Keratinocyte (primary cell): ENCODE measurements around the gene ZNF26. TPM values are rescaled to one million over a fixed set of nuclear protein-coding genes. Genes with fewer than 3 reads are reported as not detected.
"Not testable (repeated sequence)": the region's sequence is repeated elsewhere in the genome, so short reads cannot be mapped to it uniquely, and the experiment has no call there.

ENCODE experiments used
- DNase-seq: peaks from one replicate; pipeline ENCODE4 v3.0.0-alpha.2; 2011; ENCODE audit warnings: low read depth, missing footprints, low spot score
- FAIRE-seq: peaks from 2 replicates; lab custom pipeline; 2011; peaks lifted over from hg19 to GRCh38; lab: Jason Lieb, UNC
- H2AFZ ChIP-seq: 2 replicates; pipeline ENCODE4 v1.6.0; 2012; ENCODE audit warnings: low read length, control low read depth, inconsistent platforms; ENCODE audit not compliant: control insufficient read depth
- H3K27ac ChIP-seq: 2 replicates; pipeline ENCODE4 v1.5.1; 2011; ENCODE audit warnings: low read length; ENCODE audit not compliant: control insufficient read depth, insufficient read depth
- H3K27me3 ChIP-seq: 3 replicates; pipeline ENCODE4 v1.6.0; 2011; ENCODE audit warnings: low read length; ENCODE audit not compliant: control insufficient read depth, insufficient read depth; ENCODE audit errors: extremely low read depth
- H3K36me3 ChIP-seq, 2 experiments: 2 replicates in 1 of 2; 3 replicates in 1 of 2; pipeline ENCODE4 v1.5.1; 2011; ENCODE audit warnings: low read length in 2 of 2, mild to moderate bottlenecking in 1 of 2; ENCODE audit not compliant: control insufficient read depth in 2 of 2, insufficient read depth in 2 of 2; ENCODE audit errors: extremely low read depth in 1 of 2
- H3K4me1 ChIP-seq: 3 replicates; pipeline ENCODE4 v1.5.1; 2011; ENCODE audit warnings: low read length; ENCODE audit not compliant: control insufficient read depth, insufficient read depth; ENCODE audit errors: extremely low read depth
- H3K4me2 ChIP-seq: 3 replicates; pipeline ENCODE4 v1.6.0; 2011; ENCODE audit warnings: low read depth, low read length; ENCODE audit not compliant: control insufficient read depth, insufficient read depth; ENCODE audit errors: extremely low read depth
- H3K4me3 ChIP-seq, 3 experiments: fragments of 200-600 bp in 1 of 3; sonication (generic) in 1 of 3; 2 replicates in 2 of 3; 3 replicates in 1 of 3; pipeline ENCODE4 v1.5.1; 2011 to 2016; ENCODE audit warnings: low read length in 3 of 3, mild to moderate bottlenecking in 3 of 3, control low read depth in 2 of 3, inconsistent platforms in 1 of 3, low read depth in 1 of 3, mixed read lengths in 1 of 3, mixed run types in 1 of 3, moderate library complexity in 1 of 3; ENCODE audit not compliant: control insufficient read depth in 2 of 3, insufficient read depth in 2 of 3; ENCODE audit errors: extremely low read depth in 1 of 3
- H3K79me2 ChIP-seq: 2 replicates; pipeline ENCODE4 v1.6.0; 2012; ENCODE audit warnings: low read length; ENCODE audit not compliant: control insufficient read depth, insufficient read depth
- H3K9ac ChIP-seq: 3 replicates; pipeline ENCODE4 v1.6.0; 2011; ENCODE audit warnings: low read length; ENCODE audit not compliant: control insufficient read depth, insufficient read depth; ENCODE audit errors: extremely low read depth
- H3K9me1 ChIP-seq: 3 replicates; pipeline ENCODE4 v1.6.0; 2011; ENCODE audit warnings: low read length; ENCODE audit not compliant: control insufficient read depth, insufficient read depth; ENCODE audit errors: extremely low read depth
- H3K9me3 ChIP-seq: 2 replicates; pipeline ENCODE4 v1.5.1; 2012; ENCODE audit warnings: low read depth, low read length; ENCODE audit not compliant: control insufficient read depth
- H4K20me1 ChIP-seq: 3 replicates; pipeline ENCODE4 v1.6.0; 2011; ENCODE audit warnings: low read length; ENCODE audit not compliant: control insufficient read depth, insufficient read depth; ENCODE audit errors: extremely low read depth
- CTCF ChIP-seq, 3 experiments: IDR thresholded peaks in 1 of 3; conservative IDR thresholded peaks in 1 of 3; optimal IDR thresholded peaks in 1 of 3; 2 replicates in 2 of 3; 3 replicates in 1 of 3; pipeline versions ENCODE3 to v1.5.1; 2011; ENCODE audit warnings: low read length in 3 of 3, mild to moderate bottlenecking in 3 of 3, moderate library complexity in 2 of 3, control low read depth in 1 of 3, inconsistent platforms in 1 of 3; ENCODE audit not compliant: insufficient read depth in 2 of 3; ENCODE audit errors: extremely low read depth in 1 of 3
- EZH2 ChIP-seq: IDR thresholded peaks from one replicate; pipeline ENCODE4 v1.6.1; 2012; ENCODE audit warnings: inconsistent platforms, mild to moderate bottlenecking, low read length, moderate library complexity
- dilution Hi-C: fragments of 300-500 bp; cut with MboI; formaldehyde crosslinking; loops from one replicate; pipeline ENCODE4 v1.7.0; 2020; ENCODE audit warnings: low sequenced_read_pairs; ENCODE audit not compliant: extremely low pct_ligation_motif_present
- polyA plus RNA-seq, 5 experiments: library from polyadenylated mRNA; depleted of rRNA in 3 of 5; stranded (reverse) in 3 of 5; stranded (forward) in 1 of 5; unstranded in 1 of 5; fragments of >200 nt; gene quantifications; 1 replicate in 1 of 5; 2 replicates in 3 of 5; 3 replicates in 1 of 5; pipeline versions ENCODE4 v1.2.1 to v1.2.3, GENCODE V29; 2011 to 2012; ENCODE audit warnings: missing spikeins in 2 of 5, low read depth in 1 of 5, low replicate concordance in 1 of 5

Gene ZNF26
- polyA plus RNA-seq, 1 donor (not counting 4 experiments of a cell fraction or from before 2014, with no cell fraction given), result 4.5 TPM

- Histone ChIP-seq H3K4me2 (no peak overlapping the region), H3K9me1 (no peaks in the 10 kb centered on the region), H3K36me3 (peaks cover 6 to 15% of the 10 kb centered on the region in 2 experiments), H4K20me1 (no peaks in the 10 kb centered on the region), H3K9me3 (peaks cover 34% of the 10 kb centered on the region), H3K27ac (no peak overlapping the region), H3K79me2 (no peaks in the 10 kb centered on the region), H3K4me1 (no peaks in the 10 kb centered on the region), H2AFZ (no peak overlapping the region), H3K9ac (no peak overlapping the region), H3K4me3 (no peak overlapping the region), H3K27me3 (no peaks in the 10 kb centered on the region)
- TF ChIP-seq EZH2, result no peak
- TF ChIP-seq CTCF (optimal IDR thresholded peaks at IDR 0.05 in 1 of 3, IDR thresholded peaks at IDR 0.05 in 1 of 3, conservative IDR thresholded peaks at IDR 0.05 in 1 of 3; ENCODE audit: extremely low read depth in 1 of 3, insufficient read depth in 2 of 3, low read length in 3 of 3), result no peak
- dilution Hi-C loops, result no loop called here
- no peak for DNase-seq
- FAIRE-seq, result no peak
Measured at GRCh38 chr12:132937476-132937875, 48.7 kb upstream of the ZNF26 start.

GRCh38 chr12:132938807-132939206 is 47.4 kb upstream of the ZNF26 start:
- H3K4me2 ChIP-seq, dilution Hi-C loops, H3K79me2 ChIP-seq, DNase-seq, H3K27me3 ChIP-seq, H2AFZ ChIP-seq, H3K4me3 ChIP-seq, H3K9me1 ChIP-seq, H3K9ac ChIP-seq, H4K20me1 ChIP-seq, FAIRE-seq, H3K4me1 ChIP-seq, H3K27ac ChIP-seq: not testable (repeated sequence)
- H3K36me3 ChIP-seq, result peaks cover 8 to 19% of the 10 kb centered on the region in 2 experiments
- peaks cover 31% of the 10 kb centered on the region for H3K9me3 ChIP-seq

- no peaks in the 10 kb centered on the region for H3K79me2 ChIP-seq
- H3K9me3 ChIP-seq, result peaks cover 27% of the 10 kb centered on the region
- no peak for DNase-seq
- no peak overlapping the region for H3K27ac ChIP-seq
- H3K4me1 ChIP-seq, result no peaks in the 10 kb centered on the region
- H4K20me1 ChIP-seq, result no peaks in the 10 kb centered on the region
- no peaks in the 10 kb centered on the region for H3K9me1 ChIP-seq
- no peak overlapping the region for H2AFZ ChIP-seq
- peaks cover 16 to 26% of the 10 kb centered on the region in 2 experiments for H3K36me3 ChIP-seq
- H3K9ac ChIP-seq, result no peak overlapping the region
- dilution Hi-C loops, result no loop called here
- H3K4me3 ChIP-seq, result no peak overlapping the region
- H3K27me3 ChIP-seq, result no peaks in the 10 kb centered on the region
- FAIRE-seq, result no peak
- no peak overlapping the region for H3K4me2 ChIP-seq
- TF ChIP-seq EZH2 (no peak), CTCF (optimal IDR thresholded peaks at IDR 0.05 in 1 of 3, IDR thresholded peaks at IDR 0.05 in 1 of 3, conservative IDR thresholded peaks at IDR 0.05 in 1 of 3; ENCODE audit: extremely low read depth in 1 of 3, insufficient read depth in 2 of 3, low read length in 3 of 3) (no peak)
Measured at GRCh38 chr12:132940071-132940719, 46.0 kb upstream of the ZNF26 start.
